Thoracic aorta (tissue), 2 donors: ENCODE results near the gene SHISA6. TPM values are rescaled to one million over a fixed set of nuclear protein-coding genes. Genes with fewer than 3 reads are reported as not detected.

Experiments
- ATAC-seq: fragments of 150-250 bp; one replicate; pipeline ENCODE4 v1.8.0; 2017; ENCODE audit warnings: low read depth; ENCODE audit not compliant: insufficient number of reproducible peaks, low FRiP score
- DNase-seq: peaks from one replicate; pipeline ENCODE4 v3.0.0-alpha.2; 2020; ENCODE audit warnings: low spot score
- H3K27ac ChIP-seq, 2 donors: fragments of 200-600 bp; sonication (generic); 1 replicate in 1 of 2; 2 replicates in 1 of 2; pipeline ENCODE4 v1.5.1; 2016; ENCODE audit warnings: mild to moderate bottlenecking in 2 of 2, moderate library complexity in 2 of 2
- H3K27me3 ChIP-seq: fragments of 200-600 bp; sonication (generic); replicated peaks from 2 replicates; pipeline ENCODE4 v1.6.0; 2016; ENCODE audit warnings: mild to moderate bottlenecking; ENCODE audit not compliant: insufficient read depth
- H3K36me3 ChIP-seq: fragments of 200-600 bp; sonication (generic); one replicate; pipeline ENCODE4 v1.5.1; 2016
- H3K4me1 ChIP-seq, 2 donors: fragments of 200-600 bp; sonication (generic); 1 replicate in 1 of 2; 2 replicates in 1 of 2; pipeline versions ENCODE4 v1.5.1 to v1.6.0; 2016; ENCODE audit warnings: low read depth in 2 of 2, mild to moderate bottlenecking in 1 of 2; ENCODE audit not compliant: control insufficient read depth in 1 of 2
- H3K4me3 ChIP-seq: fragments of 200-600 bp; sonication (generic); 2 replicates; pipeline ENCODE4 v1.5.1; 2016; ENCODE audit warnings: mild to moderate bottlenecking
- H3K9me3 ChIP-seq: fragments of 200-600 bp; sonication (generic); 2 replicates; pipeline ENCODE4 v1.5.1; 2016
- CTCF ChIP-seq: fragments of 200-600 bp; sonication (generic); IDR thresholded peaks from one replicate; pipeline ENCODE4 v1.5.1; 2019; ENCODE audit warnings: antibody characterized with exemption
- total RNA-seq, 2 donors: library from RNA; depleted of rRNA; stranded (reverse); fragments of >200 nt; gene quantifications; one replicate each; pipeline versions ENCODE4 v1.1.0 to v1.2.3, GENCODE V29; 2016

SHISA6 gene
- under 1 TPM in 1 of 2 donors, not detected in 1; under 0.01 TPM for total RNA-seq

GRCh38 chr17:11240841-11241610, at the start of gene SHISA6:
Gene SHISA6, plus strand, starts transcription at chr17:11241213.
- H3K27ac ChIP-seq, result no peak within 1 kb of the TSS
- H3K4me3 ChIP-seq, result no peak within 1 kb of the TSS
- H3K9me3 ChIP-seq, result no peaks in the 10 kb centered on the region
- ATAC-seq (no peak), DNase-seq (no peak)
- no peak for TF ChIP-seq CTCF
- H3K27me3 ChIP-seq, result no peaks in the 10 kb centered on the region
- no peaks in the 10 kb centered on the region for H3K4me1 ChIP-seq
- no peaks in the 10 kb centered on the region for H3K36me3 ChIP-seq

GRCh38 chr17:11195801-11196200, 45.2 kb upstream of the SHISA6 start:
- ATAC-seq (no peak), DNase-seq (no peak)
- Histone ChIP-seq H3K4me3 (no peak overlapping the region), H3K36me3 (no peaks in the 10 kb centered on the region), H3K9me3 (no peaks in the 10 kb centered on the region), H3K27ac (no peak overlapping the region), H3K4me1 (no peaks in the 10 kb centered on the region), H3K27me3 (no peaks in the 10 kb centered on the region)
- no peak for TF ChIP-seq CTCF

- DNase-seq (no peak), ATAC-seq (no peak)
- H3K4me3 ChIP-seq, result no peak overlapping the region
- no peaks in the 10 kb centered on the region for H3K4me1 ChIP-seq
- no peak overlapping the region for H3K27ac ChIP-seq
- no peak for TF ChIP-seq CTCF
- no peaks in the 10 kb centered on the region for H3K27me3 ChIP-seq
- no peaks in the 10 kb centered on the region for H3K9me3 ChIP-seq
- H3K36me3 ChIP-seq, result no peaks in the 10 kb centered on the region
Observed at GRCh38 chr17:11204991-11205390, 36.0 kb upstream of the SHISA6 start.

- no peaks in the 10 kb centered on the region for H3K36me3 ChIP-seq
- no peak for ATAC-seq
Observed at GRCh38 chr17:11205659-11206058, 35.4 kb upstream of the SHISA6 start.

GRCh38 chr17:11209906-11210305, 31.1 kb upstream of the SHISA6 start:
- Histone ChIP-seq H3K27ac (no peak overlapping the region), H3K36me3 (no peaks in the 10 kb centered on the region), H3K4me1 (no peaks in the 10 kb centered on the region), H3K9me3 (peaks cover 3% of the 10 kb centered on the region), H3K4me3 (no peak overlapping the region), H3K27me3 (no peaks in the 10 kb centered on the region)
- ATAC-seq (no peak), DNase-seq (no peak)
- TF ChIP-seq CTCF, result no peak

More at GRCh38 chr17:11205659-11206058, 35.4 kb upstream of the SHISA6 start:
- TF ChIP-seq CTCF, result no peak
- Histone ChIP-seq H3K27me3 (no peaks in the 10 kb centered on the region), H3K4me3 (no peak overlapping the region), H3K4me1 (no peaks in the 10 kb centered on the region), H3K27ac (no peak overlapping the region), H3K9me3 (no peaks in the 10 kb centered on the region)
- DNase-seq, result no peak
